Activated B cell treated with CpG ODN at 0.5 μM for 24 hours (primary cell): ENCODE measurements around the gene GPR55. TPM values are rescaled to one million over a fixed set of nuclear protein-coding genes. Genes with fewer than 3 reads are reported as not detected.
A peak's percentile ranks its signal among the peaks of the same experiment; 100 is the strongest.

Experiments
- ATAC-seq: fragments of 200-7000 bp; cut with Tn5 transposase; one replicate; pipeline ENCODE4 v1.10.0; 2021; ENCODE audit warnings: low read depth, mild to moderate bottlenecking, moderate library complexity
- CTCF ChIA-PET: fragments of 350-600 bp; sonication (Branson Sonifier 250); formaldehyde crosslinking; loops from one replicate; lab custom pipeline; 2021; ENCODE audit warnings: antibody characterized with exemption; lab: Charles Lee
- POLR2A ChIA-PET: fragments of 350-600 bp; sonication (Branson Sonifier 250); formaldehyde crosslinking; loops from one replicate; lab custom pipeline; 2021; ENCODE audit warnings: antibody characterized with exemption; lab: Charles Lee
- DNase-seq: peaks from one replicate; pipeline ENCODE4 v3.0.0; 2022
- H3K27ac Mint-ChIP-seq: one replicate; pipeline ENCODE4 v1.8.0; 2020; ENCODE audit warnings: mixed read lengths
- H3K27me3 Mint-ChIP-seq: one replicate; pipeline ENCODE4 v1.8.0; 2021; ENCODE audit warnings: mixed read lengths
- H3K36me3 Mint-ChIP-seq: one replicate; pipeline ENCODE4 v1.8.0; 2021; ENCODE audit warnings: low read depth, mixed read lengths
- H3K4me1 Mint-ChIP-seq: one replicate; pipeline ENCODE4 v1.8.0; 2021; ENCODE audit warnings: mixed read lengths
- H3K4me3 Mint-ChIP-seq: one replicate; pipeline ENCODE4 v1.8.0; 2020; ENCODE audit warnings: mild to moderate bottlenecking, mixed read lengths
- H3K9me3 Mint-ChIP-seq: one replicate; pipeline ENCODE4 v1.8.0; 2020; ENCODE audit warnings: mixed read lengths
- CTCF ChIP-seq: fragments of 200-600 bp; IDR thresholded peaks from one replicate; pipeline ENCODE4 v1.8.0; 2022; ENCODE audit warnings: antibody characterized with exemption, mild to moderate bottlenecking
- intact Hi-C: fragments of 100-400 bp; cut with micrococcal nuclease; formaldehyde crosslinking; loops from one replicate; pipeline ENCODE4 v1.15.1; 2024
- total RNA-seq: library from RNA; stranded (reverse); gene quantifications from 2 replicates; pipeline ENCODE4 v1.2.3, GENCODE V29; 2022

Gene GPR55
- total RNA-seq, 1 donor from 2014 or later: 6.3 TPM

DNA sequence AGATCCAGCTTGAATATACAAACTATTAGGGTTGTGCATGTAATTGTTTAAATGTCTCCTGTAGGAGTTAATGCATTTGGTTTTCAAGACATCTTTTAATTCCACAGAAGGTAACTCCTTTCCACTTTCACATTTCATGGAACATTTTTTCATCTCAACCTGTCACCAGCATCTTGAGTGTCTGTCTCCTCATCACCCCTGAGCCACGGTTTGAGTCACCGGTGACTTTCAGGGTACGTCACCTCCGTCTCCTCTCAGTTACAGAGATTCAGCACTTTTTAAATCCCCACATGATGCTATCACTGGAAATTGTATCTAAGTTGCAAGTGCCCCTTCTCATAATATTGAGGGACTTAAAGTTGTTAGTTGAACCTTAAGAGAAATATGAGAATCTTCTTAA is 25.3 kb downstream of the GPR55 start:
- no peaks in the 10 kb centered on the region for H3K9me3 Mint-ChIP-seq
- DNase-seq: no peak

DNA sequence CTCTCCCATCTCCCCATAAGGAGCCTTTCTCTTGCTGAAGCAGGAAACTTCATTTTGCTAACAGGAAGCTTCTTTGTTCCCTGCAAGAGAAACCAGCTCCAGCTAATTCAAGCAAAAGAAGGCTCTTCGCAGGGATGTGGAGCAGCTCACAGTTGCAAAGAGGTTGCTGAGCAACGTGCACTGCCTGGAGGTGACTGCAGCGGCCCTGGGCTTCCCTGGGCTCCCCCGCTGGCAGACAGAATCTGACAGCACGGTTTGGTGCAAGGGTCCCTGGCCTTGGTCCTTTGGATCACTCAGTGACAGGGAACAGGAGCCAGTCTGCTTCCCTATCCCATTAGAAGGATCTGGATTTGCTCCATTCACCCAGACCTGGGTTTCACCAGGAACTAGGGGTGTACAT is 25.8 kb downstream of the GPR55 start:
- ATAC-seq: no peak
- CTCF ChIA-PET: interaction anchor here (9.8 kb wide), 1 partner anchor 86 kb away, joined by 97 read pairs; no protein-coding TSS in a partner anchor
- POLR2A ChIA-PET: no interaction called here

More for the DNA sequence above, 25.3 kb downstream of the GPR55 start:
- Mint-ChIP-seq H3K4me1 (peaks cover 27% of the 10 kb centered on the region), H3K36me3 (no peaks in the 10 kb centered on the region), H3K27me3 (no peaks in the 10 kb centered on the region), H3K27ac (no peak overlapping the region), H3K4me3 (no peak overlapping the region)
- TF ChIP-seq CTCF: no peak
- intact Hi-C loops: loop anchor here (5.0 kb wide), 1 partner anchor 43 kb away; no protein-coding TSS in a partner anchor
- ChIA-PET CTCF (interaction anchor here (9.8 kb wide), 1 partner anchor 85 kb away, joined by 97 read pairs; no protein-coding TSS in a partner anchor), POLR2A (interaction anchor here (0.6 kb wide), 1 partner anchor 26 kb away, joined by 4 read pairs; no protein-coding TSS in a partner anchor)
- ATAC-seq: no peak

GRCh38 chr2:230898713-230899091 is 26.3 kb downstream of the GPR55 start:
- ChIA-PET CTCF (interaction anchor here (9.8 kb wide), 1 partner anchor 87 kb away, joined by 97 read pairs; no protein-coding TSS in a partner anchor), POLR2A (no interaction called here)
- Mint-ChIP-seq H3K36me3 (no peaks in the 10 kb centered on the region), H3K4me1 (peaks cover 37% of the 10 kb centered on the region), H3K27ac (no peak overlapping the region), H3K9me3 (no peaks in the 10 kb centered on the region), H3K27me3 (no peaks in the 10 kb centered on the region), H3K4me3 (no peak overlapping the region)
- no peak for TF ChIP-seq CTCF
- DNase-seq (no peak), ATAC-seq (no peak)
- intact Hi-C loops: no loop called here

More for the DNA sequence above, 25.8 kb downstream of the GPR55 start:
- intact Hi-C loops: no loop called here
- H3K27me3 Mint-ChIP-seq: no peaks in the 10 kb centered on the region
- H3K27ac Mint-ChIP-seq: no peak overlapping the region
- no peak for TF ChIP-seq CTCF
- H3K9me3 Mint-ChIP-seq: no peaks in the 10 kb centered on the region
- peak; percentile 7 for DNase-seq
- peaks cover 32% of the 10 kb centered on the region for H3K4me1 Mint-ChIP-seq
- no peaks in the 10 kb centered on the region for H3K36me3 Mint-ChIP-seq
- H3K4me3 Mint-ChIP-seq: no peak overlapping the region

DNA sequence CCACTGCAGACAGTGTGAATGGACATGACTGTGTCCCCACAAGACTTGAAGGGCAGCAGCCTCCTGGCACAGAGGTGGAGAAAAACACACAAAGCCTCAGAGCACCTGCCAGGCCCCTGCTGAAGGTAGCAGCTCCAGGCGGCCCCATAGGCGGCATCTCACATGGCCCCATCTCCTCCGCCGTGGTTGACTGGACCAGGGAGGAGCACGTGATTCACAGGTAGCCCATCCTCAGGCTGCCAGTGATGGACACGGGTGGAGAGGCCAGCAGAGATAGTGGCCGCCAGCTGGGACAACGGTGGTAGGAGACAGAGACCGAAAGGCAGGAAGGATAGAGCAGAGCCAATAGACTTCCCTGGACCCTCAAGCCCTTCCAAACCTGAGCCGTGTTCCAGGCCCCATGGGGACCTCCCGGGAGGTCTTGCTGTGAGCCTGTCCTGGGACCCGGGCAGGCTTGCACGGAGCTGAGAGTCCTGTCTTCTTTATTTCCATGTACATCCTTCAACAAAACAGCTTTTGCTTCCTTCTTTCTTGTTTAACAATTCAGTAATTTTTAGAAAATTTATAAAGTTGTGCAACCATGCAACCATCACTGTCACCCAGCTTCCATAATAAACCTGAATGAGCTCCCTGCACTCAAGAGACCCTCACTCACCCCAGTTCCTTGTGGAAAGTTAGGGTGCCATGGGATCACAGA is 26.9 kb downstream of the GPR55 start:
- POLR2A ChIA-PET: interaction anchor here (1.3 kb wide), 1 partner anchor 20 kb away, joined by 4 read pairs; no protein-coding TSS in a partner anchor
- intact Hi-C loops: no loop called here
- peak; percentile 9 for DNase-seq
- CTCF ChIA-PET: interaction anchor here (1.2 to 9.8 kb wide), 2 partner anchors 87 to 155 kb away, joined by 3 to 97 read pairs; no protein-coding TSS in a partner anchor
- no peak overlapping the region for H3K27ac Mint-ChIP-seq
- no peak for ATAC-seq
- H3K36me3 Mint-ChIP-seq: no peaks in the 10 kb centered on the region
- no peak for TF ChIP-seq CTCF
- H3K4me1 Mint-ChIP-seq: peaks cover 42% of the 10 kb centered on the region
- no peaks in the 10 kb centered on the region for H3K9me3 Mint-ChIP-seq
- no peaks in the 10 kb centered on the region for H3K27me3 Mint-ChIP-seq
- no peak overlapping the region for H3K4me3 Mint-ChIP-seq
